Stomach smooth muscle (tissue), 2 donors: Measurements from ENCODE around the gene TTC7B.

ENCODE experiments used
- H3K27ac ChIP-seq: one replicate; pipeline ENCODE4 v1.7.0; 2013; ENCODE audit warnings: mild to moderate bottlenecking, low read length, inconsistent platforms
- H3K27me3 ChIP-seq, 2 donors: one replicate each; pipeline ENCODE4 v1.7.0; 2013; ENCODE audit warnings: low read length in 2 of 2; ENCODE audit not compliant: insufficient read depth in 2 of 2, control insufficient read depth in 1 of 2
- H3K36me3 ChIP-seq, 2 donors: one replicate each; pipeline ENCODE4 v1.7.0; 2013; ENCODE audit warnings: low read length in 2 of 2; ENCODE audit not compliant: control insufficient read depth in 2 of 2, insufficient read depth in 2 of 2
- H3K4me1 ChIP-seq: one replicate; pipeline ENCODE4 v1.7.0; 2013; ENCODE audit warnings: low read length; ENCODE audit not compliant: control insufficient read depth, insufficient read depth
- H3K4me3 ChIP-seq, 2 donors: one replicate each; pipeline ENCODE4 v1.7.0; 2013; ENCODE audit warnings: low read length in 2 of 2
- H3K9ac ChIP-seq, 2 donors: one replicate each; pipeline ENCODE4 v1.7.0; 2013; ENCODE audit warnings: low read length in 2 of 2, mild to moderate bottlenecking in 1 of 2
- H3K9me3 ChIP-seq, 2 donors: one replicate each; pipeline ENCODE4 v1.7.0; 2013; ENCODE audit warnings: low read length in 2 of 2; ENCODE audit not compliant: control insufficient read depth in 2 of 2
- donor health status: healthy.
- donor health status: Pancreatic carcinoma.

TTC7B gene

DNA sequence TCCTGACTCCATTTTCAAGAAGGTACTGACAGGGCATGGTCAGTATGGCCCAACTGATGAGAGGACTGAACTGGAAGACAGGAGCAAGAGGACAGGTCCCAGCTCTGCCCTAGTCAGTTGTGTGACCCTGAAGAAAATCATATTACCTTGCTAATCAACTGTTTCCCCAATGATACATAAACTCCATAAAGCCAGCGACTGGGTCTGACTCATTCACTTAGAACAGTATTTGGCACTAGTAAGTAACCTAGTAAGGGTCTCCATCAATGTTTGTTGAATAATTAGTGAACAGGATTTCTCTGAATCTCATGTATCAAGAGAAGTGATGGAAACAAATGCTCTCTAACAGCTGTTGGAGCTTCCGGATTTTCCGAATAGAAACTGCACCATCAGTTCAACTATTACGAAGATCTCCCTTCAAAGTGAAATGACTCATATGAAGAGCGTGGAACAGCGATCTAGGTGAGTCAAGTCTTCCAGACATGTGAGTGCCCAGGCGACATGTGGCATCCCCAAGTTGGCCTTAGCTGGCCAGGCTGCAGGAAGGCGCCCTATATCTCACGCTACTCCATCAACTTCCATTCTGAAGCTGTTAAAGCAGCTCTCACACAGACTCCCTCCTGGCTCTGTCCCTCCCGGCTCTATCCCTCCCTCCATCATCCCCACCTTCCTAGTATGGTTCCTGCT lies 94.5 kb downstream of the TTC7B start:
- Histone ChIP-seq H3K4me3 (no peak overlapping the region), H3K27ac (no peak overlapping the region), H3K9ac (no peak overlapping the region), H3K27me3 (no peaks in the 10 kb centered on the region), H3K4me1 (peaks cover 17% of the 10 kb centered on the region), H3K9me3 (no peaks in the 10 kb centered on the region), H3K36me3 (peaks cover 4 to 6% of the 10 kb centered on the region in 2 donors)

DNA sequence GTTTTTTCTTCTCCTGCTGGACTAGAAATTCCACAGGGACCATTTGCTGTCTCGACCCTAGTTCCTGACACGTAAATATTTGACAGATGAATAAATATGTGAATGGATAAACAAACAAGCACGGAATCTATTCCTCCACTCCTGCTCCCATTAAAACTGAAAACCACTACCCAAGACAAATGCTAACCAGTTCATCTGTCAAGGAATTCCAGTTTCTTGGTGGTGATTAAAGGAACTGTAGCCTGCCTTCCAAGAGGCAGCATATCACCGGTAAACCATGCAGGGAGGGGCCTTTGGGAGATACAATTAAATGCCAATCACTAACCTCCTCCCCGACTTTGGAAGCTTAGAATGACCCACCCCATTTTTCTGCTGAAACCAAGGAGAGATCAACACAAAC lies 95.4 kb downstream of the TTC7B start:
- H3K9ac ChIP-seq: no peak overlapping the region
- no peak overlapping the region for H3K27ac ChIP-seq
- no peak overlapping the region for H3K4me3 ChIP-seq
- H3K4me1 ChIP-seq: peaks cover 9% of the 10 kb centered on the region
- H3K27me3 ChIP-seq: no peaks in the 10 kb centered on the region
- H3K36me3 ChIP-seq: peaks cover 4 to 6% of the 10 kb centered on the region in 2 donors
- no peaks in the 10 kb centered on the region for H3K9me3 ChIP-seq

GRCh38 chr14:90720336-90720735 lies 95.9 kb downstream of the TTC7B start:
- Histone ChIP-seq H3K4me1 (peaks cover 9% of the 10 kb centered on the region), H3K36me3 (peaks cover 4 to 6% of the 10 kb centered on the region in 2 donors), H3K9ac (no peak overlapping the region), H3K27ac (no peak overlapping the region), H3K9me3 (no peaks in the 10 kb centered on the region), H3K4me3 (no peak overlapping the region), H3K27me3 (no peaks in the 10 kb centered on the region)

DNA sequence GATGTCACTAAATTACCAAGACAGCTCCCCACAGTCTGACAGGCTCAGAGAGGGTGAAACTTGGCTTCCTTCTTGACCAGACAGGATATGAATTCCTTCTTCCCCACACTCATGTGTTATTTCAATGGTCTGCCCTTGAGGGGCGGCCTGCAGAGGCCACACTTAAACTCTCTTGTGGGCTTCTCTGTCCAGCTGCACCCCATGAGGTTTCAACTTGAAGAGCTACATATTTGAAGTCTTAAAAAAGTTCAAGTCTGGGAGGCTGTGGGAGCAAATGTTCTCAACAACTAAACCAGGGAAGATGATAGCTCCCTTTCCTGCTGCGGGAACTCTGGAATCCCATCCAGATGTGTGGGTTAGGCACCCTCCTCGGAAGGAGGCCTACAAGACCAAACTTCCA lies 98.3 kb downstream of the TTC7B start:
- Histone ChIP-seq H3K27ac (no peak overlapping the region), H3K9ac (no peak overlapping the region), H3K36me3 (peaks cover 7 to 8% of the 10 kb centered on the region in 2 donors), H3K4me1 (no peaks in the 10 kb centered on the region), H3K27me3 (no peaks in the 10 kb centered on the region), H3K9me3 (no peaks in the 10 kb centered on the region), H3K4me3 (no peak overlapping the region)

DNA sequence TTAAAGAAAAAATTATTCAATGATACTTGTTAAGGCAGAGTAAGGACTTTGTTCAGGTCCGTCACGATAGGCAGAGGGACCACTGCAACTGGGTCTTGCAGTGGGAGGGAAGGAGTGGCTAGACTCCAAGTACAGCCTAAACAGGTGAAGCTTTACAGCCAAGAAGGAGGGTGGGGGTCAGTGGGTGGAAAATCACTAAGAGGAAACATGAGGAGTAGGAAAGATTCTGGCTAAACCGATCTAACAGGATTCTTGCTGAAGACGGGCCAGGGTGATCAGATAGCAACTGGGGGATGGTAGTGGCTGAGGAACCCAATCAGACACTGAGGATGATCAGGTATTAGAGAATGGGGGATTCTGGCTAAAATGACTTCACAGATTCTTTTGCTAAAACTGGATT lies 100.2 kb downstream of the TTC7B start:
- Histone ChIP-seq H3K36me3 (peaks cover 3 to 4% of the 10 kb centered on the region in 2 donors), H3K9ac (no peak overlapping the region), H3K4me1 (no peaks in the 10 kb centered on the region), H3K27me3 (no peaks in the 10 kb centered on the region), H3K4me3 (no peak overlapping the region), H3K27ac (no peak overlapping the region), H3K9me3 (no peaks in the 10 kb centered on the region)

DNA sequence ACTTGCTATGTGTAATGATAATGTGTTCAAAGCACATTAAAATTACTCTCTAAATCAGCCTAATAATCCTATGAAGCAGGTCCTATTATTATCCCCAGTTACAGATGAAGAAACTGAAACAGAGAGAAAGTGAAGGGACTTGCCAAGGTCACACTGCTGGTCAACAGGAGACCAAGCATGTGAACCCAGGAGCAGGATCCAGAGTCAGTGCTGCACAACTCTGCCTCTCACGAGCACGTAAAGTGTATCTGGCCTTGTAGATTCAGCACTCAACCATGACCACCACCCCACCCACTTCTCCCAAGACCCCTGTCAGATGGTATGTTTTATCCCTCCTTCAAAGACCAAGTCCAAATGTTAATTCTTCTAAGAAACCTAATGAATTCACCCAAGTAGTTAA lies 100.7 kb downstream of the TTC7B start:
- H3K4me3 ChIP-seq: no peak overlapping the region
- H3K9ac ChIP-seq: no peak overlapping the region
- H3K27me3 ChIP-seq: no peaks in the 10 kb centered on the region
- H3K36me3 ChIP-seq: peaks cover 3 to 4% of the 10 kb centered on the region in 2 donors
- H3K9me3 ChIP-seq: no peaks in the 10 kb centered on the region
- no peak overlapping the region for H3K27ac ChIP-seq
- H3K4me1 ChIP-seq: no peaks in the 10 kb centered on the region

- Histone ChIP-seq H3K4me1 (no peaks in the 10 kb centered on the region), H3K9me3 (no peaks in the 10 kb centered on the region), H3K4me3 (no peak overlapping the region), H3K36me3 (peaks cover 3 to 4% of the 10 kb centered on the region in 2 donors), H3K27me3 (no peaks in the 10 kb centered on the region), H3K27ac (no peak overlapping the region), H3K9ac (no peak overlapping the region)
Measured at GRCh38 chr14:90714811-90715210, 101.4 kb downstream of the TTC7B start.

- Histone ChIP-seq H3K27me3 (no peaks in the 10 kb centered on the region), H3K27ac (no peak overlapping the region), H3K9ac (no peak overlapping the region), H3K4me3 (no peak overlapping the region), H3K9me3 (no peaks in the 10 kb centered on the region), H3K36me3 (no peaks in the 10 kb centered on the region), H3K4me1 (no peaks in the 10 kb centered on the region)
Measured at GRCh38 chr14:90704738-90705392, 111.4 kb downstream of the TTC7B start.

DNA sequence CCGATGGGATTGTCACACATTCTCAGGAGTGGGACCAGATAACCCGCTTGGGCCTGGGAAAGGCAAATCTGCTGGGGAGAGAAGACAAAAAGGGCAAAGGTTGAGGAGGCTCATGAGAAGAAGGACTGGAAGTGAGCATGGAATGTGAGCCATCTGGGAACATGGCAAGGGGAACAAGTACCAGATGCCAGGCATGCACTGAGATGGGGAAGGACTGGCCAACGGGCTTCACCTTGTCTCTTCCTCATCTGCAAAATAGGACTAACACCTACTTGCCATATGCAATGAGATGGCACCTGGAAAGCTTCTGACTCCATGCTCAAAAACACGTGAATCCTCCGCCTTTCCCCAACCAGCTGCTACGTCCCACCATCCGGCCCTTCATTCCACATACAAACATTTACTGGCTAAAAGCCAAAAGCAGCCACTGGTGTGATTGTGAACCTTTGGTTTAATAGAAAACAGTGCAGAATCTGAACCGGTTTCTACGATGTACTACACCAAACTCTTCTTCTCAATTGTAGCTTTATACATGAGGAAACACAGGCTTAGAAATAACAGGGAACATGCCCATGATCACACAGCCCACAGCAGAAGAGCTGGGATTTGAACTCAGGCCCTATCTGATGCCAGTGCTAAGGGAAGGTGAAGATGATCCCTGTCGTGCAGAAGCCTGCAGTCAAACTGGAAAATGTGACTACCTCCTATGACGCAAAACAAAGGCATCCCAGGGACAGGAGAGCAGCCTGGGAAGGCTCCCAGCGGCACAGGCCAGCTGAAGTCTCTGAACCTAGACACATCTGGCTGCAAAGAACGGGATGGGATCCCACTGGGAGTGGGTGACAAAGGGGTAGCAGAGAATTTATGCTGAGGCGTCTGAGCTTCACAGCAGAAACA lies 112.1 kb downstream of the TTC7B start:
- H3K27me3 ChIP-seq: no peaks in the 10 kb centered on the region
- H3K4me3 ChIP-seq: no peak overlapping the region
- no peak overlapping the region for H3K9ac ChIP-seq
- H3K4me1 ChIP-seq: peaks cover under 1% of the 10 kb centered on the region
- H3K9me3 ChIP-seq: no peaks in the 10 kb centered on the region
- H3K36me3 ChIP-seq: no peaks in the 10 kb centered on the region
- H3K27ac ChIP-seq: no peak overlapping the region

GRCh38 chr14:90700933-90701776 lies 115.1 kb downstream of the TTC7B start:
- H3K9ac ChIP-seq: no peak overlapping the region
- no peaks in the 10 kb centered on the region for H3K27me3 ChIP-seq
- no peak overlapping the region for H3K4me3 ChIP-seq
- peaks cover 30% of the 10 kb centered on the region for H3K4me1 ChIP-seq
- no peaks in the 10 kb centered on the region for H3K9me3 ChIP-seq
- H3K27ac ChIP-seq: no peak overlapping the region
- H3K36me3 ChIP-seq: no peaks in the 10 kb centered on the region
